ENCODE measurements around the gene NKX6-2. TPM values are rescaled to one million over a fixed set of nuclear protein-coding genes. Genes with fewer than 3 reads are reported as not detected.

NKX6-2 gene
- total RNA-seq, 4 donors from 2014 or later = not detected

DNA sequence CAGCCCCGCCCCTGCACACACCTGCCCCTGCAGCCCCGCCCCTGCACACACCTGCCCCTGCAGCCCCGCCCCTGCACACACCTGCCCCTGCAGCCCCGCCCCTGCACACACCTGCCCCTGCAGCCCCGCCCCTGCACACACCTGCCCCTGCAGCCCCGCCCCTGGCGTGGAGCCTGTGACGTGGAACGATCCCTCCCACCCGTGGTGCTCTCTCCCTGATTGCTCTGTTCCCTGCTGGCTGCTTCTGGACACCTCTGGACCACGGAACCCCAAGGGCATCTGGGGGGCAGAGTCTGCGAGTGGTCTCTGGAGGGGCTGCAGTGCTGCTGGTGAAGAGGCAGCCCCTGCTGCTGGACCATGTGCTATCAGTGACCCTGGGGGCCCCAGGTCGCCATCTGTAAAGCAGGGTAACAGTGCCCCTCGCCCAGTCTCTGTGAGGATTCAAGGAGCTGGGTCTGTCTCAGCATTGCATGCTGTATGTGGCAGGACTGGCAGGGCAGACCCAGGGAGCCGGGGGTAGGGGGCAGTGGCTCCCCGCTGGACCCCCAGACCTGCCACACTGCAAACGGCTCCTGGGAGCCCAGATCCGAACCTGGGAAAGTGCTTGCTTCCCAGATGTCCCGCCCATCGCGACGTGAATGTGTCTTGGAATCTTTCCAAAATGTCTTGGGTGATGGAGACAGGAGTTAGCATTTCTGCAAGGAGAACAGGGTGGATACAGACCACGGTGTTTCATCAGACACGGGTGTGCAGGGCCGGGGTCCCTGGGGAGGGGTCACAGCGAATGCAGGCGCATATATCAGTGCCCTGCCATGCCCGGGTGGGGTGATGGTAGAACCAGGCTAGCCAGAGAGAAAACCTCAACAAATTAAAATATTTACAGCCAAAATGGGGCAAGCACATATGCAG lies 27.9 kb upstream of the NKX6-2 start:
- Histone ChIP-seq H3K4me1 (no peaks in the 10 kb centered on the region), H3K4me3 (no peak overlapping the region), H3K9me3 (no peaks in the 10 kb centered on the region), H3K27ac (no peak overlapping the region), H3K36me3 (no peaks in the 10 kb centered on the region), H3K27me3 (peaks cover 15% of the 10 kb centered on the region)
- in situ Hi-C loops (cut with MboI; ENCODE audit: low pct_ligation_motif_present in 1 of 4, low pct_unique_long_range_greater_than_20kb in 1 of 4, low sequenced_read_pairs in 3 of 4) (no loop called here), intact Hi-C loops (cut with DNase I; ENCODE audit: low total_unique reads) (no loop called here)
- no peak for DNase-seq
- TF ChIP-seq POLR2A (IDR thresholded peaks at IDR 0.05) (no peak), POLR2AphosphoS5 (IDR thresholded peaks at IDR 0.05) (no peak), EP300 (IDR thresholded peaks at IDR 0.05; ENCODE audit: low read depth) (no peak)
- TF ChIP-seq, protein P1, sequence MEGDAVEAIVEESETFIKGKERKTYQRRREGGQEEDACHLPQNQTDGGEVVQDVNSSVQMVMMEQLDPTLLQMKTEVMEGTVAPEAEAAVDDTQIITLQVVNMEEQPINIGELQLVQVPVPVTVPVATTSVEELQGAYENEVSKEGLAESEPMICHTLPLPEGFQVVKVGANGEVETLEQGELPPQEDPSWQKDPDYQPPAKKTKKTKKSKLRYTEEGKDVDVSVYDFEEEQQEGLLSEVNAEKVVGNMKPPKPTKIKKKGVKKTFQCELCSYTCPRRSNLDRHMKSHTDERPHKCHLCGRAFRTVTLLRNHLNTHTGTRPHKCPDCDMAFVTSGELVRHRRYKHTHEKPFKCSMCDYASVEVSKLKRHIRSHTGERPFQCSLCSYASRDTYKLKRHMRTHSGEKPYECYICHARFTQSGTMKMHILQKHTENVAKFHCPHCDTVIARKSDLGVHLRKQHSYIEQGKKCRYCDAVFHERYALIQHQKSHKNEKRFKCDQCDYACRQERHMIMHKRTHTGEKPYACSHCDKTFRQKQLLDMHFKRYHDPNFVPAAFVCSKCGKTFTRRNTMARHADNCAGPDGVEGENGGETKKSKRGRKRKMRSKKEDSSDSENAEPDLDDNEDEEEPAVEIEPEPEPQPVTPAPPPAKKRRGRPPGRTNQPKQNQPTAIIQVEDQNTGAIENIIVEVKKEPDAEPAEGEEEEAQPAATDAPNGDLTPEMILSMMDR (IDR thresholded peaks at IDR 0.05) = no peak
- 67% methylated on average over 16 of the region's 28 CpGs; no CpG with 5 or more reads in 1 of the 2 donors for WGBS, 2 donors (ENCODE audit: low coverage in 1 of 2)

DNA sequence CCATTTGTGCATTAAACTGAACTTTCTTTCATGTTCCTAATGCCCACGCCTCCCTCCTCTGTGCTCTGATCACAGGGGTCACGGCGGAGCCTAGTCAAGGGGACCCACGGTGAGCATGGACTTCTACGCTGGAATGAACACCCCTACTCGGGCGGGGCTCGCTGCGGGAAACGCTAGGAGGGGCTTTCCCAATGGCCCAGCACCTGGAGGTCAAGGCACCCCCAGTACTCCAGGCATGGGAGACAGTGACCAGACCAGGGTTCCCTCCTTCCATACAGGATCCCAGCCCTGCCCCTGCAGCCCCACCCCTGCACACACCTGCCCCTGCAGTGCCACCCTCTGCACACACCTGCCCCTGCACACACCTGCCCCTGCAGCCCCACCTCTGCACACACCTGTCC lies 27.1 kb upstream of the NKX6-2 start:
- TF ChIP-seq, protein P1 (IDR thresholded peaks at IDR 0.05) = no peak
- TF ChIP-seq POLR2AphosphoS5 (IDR thresholded peaks at IDR 0.05) (no peak), EP300 (IDR thresholded peaks at IDR 0.05; ENCODE audit: low read depth) (no peak), POLR2A (IDR thresholded peaks at IDR 0.05) (no peak)
- intact Hi-C loops (cut with DNase I; ENCODE audit: low total_unique reads) = no loop called here
- H3K27me3 ChIP-seq = peaks cover 15% of the 10 kb centered on the region
- no peak for DNase-seq
- no peaks in the 10 kb centered on the region for H3K4me1 ChIP-seq
- no peak overlapping the region for H3K4me3 ChIP-seq
- H3K27ac ChIP-seq = no peak overlapping the region
- H3K36me3 ChIP-seq = no peaks in the 10 kb centered on the region
- no peaks in the 10 kb centered on the region for H3K9me3 ChIP-seq
- in situ Hi-C loops (cut with MboI; ENCODE audit: low pct_ligation_motif_present in 1 of 4, low pct_unique_long_range_greater_than_20kb in 1 of 4, low sequenced_read_pairs in 3 of 4) = no loop called here
- 82% methylated on average over 10 of the region's 10 CpGs; no CpG with 5 or more reads in 1 of the 2 donors for WGBS, 2 donors (ENCODE audit: low coverage in 1 of 2)

DNA sequence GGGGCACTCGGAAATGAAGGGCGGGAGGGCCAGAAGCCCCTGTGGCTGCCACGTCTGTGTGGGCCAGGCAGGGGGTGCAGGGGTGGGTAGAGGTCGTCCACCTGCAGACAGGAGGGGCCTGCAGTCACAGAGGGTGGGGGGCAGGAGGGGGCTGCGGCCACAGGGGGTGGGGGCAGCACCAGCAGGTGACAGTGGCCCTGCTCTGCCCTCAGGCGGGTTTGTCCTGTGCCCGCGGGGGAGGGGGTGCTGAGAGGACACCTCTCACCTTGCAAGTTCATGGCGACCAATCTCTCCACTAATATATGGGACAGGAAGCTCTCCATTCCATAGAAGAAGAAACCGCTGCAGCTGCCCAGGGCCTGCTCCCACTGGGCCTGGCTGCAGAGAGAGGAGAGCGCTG lies 26.6 kb upstream of the NKX6-2 start:
- Histone ChIP-seq H3K27ac (no peak overlapping the region), H3K9me3 (no peaks in the 10 kb centered on the region), H3K4me1 (no peaks in the 10 kb centered on the region), H3K36me3 (no peaks in the 10 kb centered on the region), H3K27me3 (peaks cover 11% of the 10 kb centered on the region), H3K4me3 (no peak overlapping the region)
- TF ChIP-seq EP300 (IDR thresholded peaks at IDR 0.05; ENCODE audit: low read depth) (no peak), POLR2A (IDR thresholded peaks at IDR 0.05) (no peak), POLR2AphosphoS5 (IDR thresholded peaks at IDR 0.05) (no peak)
- TF ChIP-seq, protein P1 (IDR thresholded peaks at IDR 0.05) = no peak
- DNase-seq = peak; percentile 3
- 60 to 87% methylated on average over 1 to 8 of the region's 11 CpGs for WGBS, 2 donors (ENCODE audit: low coverage in 1 of 2)
- intact Hi-C loops (cut with DNase I; ENCODE audit: low total_unique reads) = no loop called here
- in situ Hi-C loops (cut with MboI; ENCODE audit: low pct_ligation_motif_present in 1 of 4, low pct_unique_long_range_greater_than_20kb in 1 of 4, low sequenced_read_pairs in 3 of 4) = no loop called here

DNA sequence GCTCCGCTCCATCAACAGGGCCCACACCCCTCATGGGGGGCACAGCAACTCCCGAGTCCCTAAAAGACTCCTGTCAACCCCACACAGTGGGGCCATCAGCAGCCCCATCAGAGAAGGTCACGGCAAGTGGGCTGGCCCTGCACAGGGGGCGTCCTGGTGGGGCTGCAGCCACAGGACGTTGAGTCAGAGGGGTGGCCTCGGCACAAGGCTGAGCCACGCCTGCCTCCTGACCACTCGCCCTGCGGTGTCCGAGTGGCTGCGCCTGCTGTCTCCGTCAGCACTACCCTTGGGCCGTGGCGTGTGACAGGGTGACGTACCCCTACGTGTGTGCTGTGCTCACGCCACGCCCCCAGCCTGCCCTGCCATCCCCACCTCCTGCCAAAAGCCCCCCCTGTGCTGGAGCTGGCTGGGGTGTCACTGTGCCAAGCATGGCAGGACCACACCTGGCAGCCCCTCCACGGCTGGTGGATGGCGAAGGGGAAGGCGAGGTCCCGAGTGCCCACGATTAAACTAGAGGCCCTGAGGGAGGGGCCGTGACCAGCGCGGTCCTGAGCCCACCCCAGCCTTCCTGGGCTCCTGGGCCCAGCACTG lies 26.0 kb upstream of the NKX6-2 start:
- TF ChIP-seq POLR2AphosphoS5 (IDR thresholded peaks at IDR 0.05) = no peak
- TF ChIP-seq EP300 (IDR thresholded peaks at IDR 0.05; ENCODE audit: low read depth) = no peak
- TF ChIP-seq, protein P1 (IDR thresholded peaks at IDR 0.05) = no peak
- TF ChIP-seq POLR2A (IDR thresholded peaks at IDR 0.05) = no peak
- Histone ChIP-seq H3K27ac (no peak overlapping the region), H3K36me3 (no peaks in the 10 kb centered on the region), H3K4me1 (no peaks in the 10 kb centered on the region), H3K4me3 (no peak overlapping the region), H3K9me3 (no peaks in the 10 kb centered on the region), H3K27me3 (peaks cover 5% of the 10 kb centered on the region)
- intact Hi-C loops (cut with DNase I; ENCODE audit: low total_unique reads) (no loop called here), in situ Hi-C loops (cut with MboI; ENCODE audit: low pct_ligation_motif_present in 1 of 4, low pct_unique_long_range_greater_than_20kb in 1 of 4, low sequenced_read_pairs in 3 of 4) (no loop called here)
- WGBS, 2 donors (ENCODE audit: low coverage in 1 of 2) = 81% methylated on average over 24 of the region's 26 CpGs; no CpG with 5 or more reads in 1 of the 2 donors
- DNase-seq = peak; percentile 4
